ENCODE data around the gene HIVEP1. TPM values are rescaled to one million over a fixed set of nuclear protein-coding genes. Genes with fewer than 3 reads are reported as not detected.

Gene HIVEP1
- total and polyA plus RNA-seq, 4 donors: 2.7 to 27.2 (median 6.2) TPM

DNA sequence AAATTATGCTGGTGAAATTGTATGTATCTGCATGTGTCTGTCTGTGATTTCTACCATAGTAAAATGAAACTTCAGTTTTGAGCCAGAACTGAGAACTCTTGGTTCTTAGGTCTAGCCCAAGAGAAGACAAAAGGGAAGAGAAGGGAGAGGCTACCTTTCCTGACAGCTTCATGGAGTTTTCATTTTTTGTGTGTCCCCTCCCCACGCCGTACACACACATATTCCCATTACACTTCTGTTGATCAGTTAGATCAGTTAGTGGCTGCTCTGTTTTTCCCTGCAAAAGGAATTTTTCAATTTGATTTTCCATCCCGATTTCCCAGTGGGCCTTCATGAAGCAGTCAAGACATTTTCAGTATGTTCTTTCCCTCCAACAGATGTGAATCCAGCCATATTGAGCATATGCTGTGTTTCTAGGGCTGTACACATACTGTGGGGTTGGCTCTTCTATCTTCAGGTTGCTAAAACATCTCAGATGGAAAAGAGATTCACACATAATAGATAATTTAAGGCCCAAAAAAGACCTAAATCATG, 52.5 kb downstream of the HIVEP1 start (continued):
- TF ChIP-seq, protein P1, sequence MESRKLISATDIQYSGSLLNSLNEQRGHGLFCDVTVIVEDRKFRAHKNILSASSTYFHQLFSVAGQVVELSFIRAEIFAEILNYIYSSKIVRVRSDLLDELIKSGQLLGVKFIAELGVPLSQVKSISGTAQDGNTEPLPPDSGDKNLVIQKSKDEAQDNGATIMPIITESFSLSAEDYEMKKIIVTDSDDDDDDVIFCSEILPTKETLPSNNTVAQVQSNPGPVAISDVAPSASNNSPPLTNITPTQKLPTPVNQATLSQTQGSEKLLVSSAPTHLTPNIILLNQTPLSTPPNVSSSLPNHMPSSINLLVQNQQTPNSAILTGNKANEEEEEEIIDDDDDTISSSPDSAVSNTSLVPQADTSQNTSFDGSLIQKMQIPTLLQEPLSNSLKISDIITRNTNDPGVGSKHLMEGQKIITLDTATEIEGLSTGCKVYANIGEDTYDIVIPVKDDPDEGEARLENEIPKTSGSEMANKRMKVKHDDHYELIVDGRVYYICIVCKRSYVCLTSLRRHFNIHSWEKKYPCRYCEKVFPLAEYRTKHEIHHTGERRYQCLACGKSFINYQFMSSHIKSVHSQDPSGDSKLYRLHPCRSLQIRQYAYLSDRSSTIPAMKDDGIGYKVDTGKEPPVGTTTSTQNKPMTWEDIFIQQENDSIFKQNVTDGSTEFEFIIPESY (IDR thresholded peaks at IDR 0.05): no peak

DNA sequence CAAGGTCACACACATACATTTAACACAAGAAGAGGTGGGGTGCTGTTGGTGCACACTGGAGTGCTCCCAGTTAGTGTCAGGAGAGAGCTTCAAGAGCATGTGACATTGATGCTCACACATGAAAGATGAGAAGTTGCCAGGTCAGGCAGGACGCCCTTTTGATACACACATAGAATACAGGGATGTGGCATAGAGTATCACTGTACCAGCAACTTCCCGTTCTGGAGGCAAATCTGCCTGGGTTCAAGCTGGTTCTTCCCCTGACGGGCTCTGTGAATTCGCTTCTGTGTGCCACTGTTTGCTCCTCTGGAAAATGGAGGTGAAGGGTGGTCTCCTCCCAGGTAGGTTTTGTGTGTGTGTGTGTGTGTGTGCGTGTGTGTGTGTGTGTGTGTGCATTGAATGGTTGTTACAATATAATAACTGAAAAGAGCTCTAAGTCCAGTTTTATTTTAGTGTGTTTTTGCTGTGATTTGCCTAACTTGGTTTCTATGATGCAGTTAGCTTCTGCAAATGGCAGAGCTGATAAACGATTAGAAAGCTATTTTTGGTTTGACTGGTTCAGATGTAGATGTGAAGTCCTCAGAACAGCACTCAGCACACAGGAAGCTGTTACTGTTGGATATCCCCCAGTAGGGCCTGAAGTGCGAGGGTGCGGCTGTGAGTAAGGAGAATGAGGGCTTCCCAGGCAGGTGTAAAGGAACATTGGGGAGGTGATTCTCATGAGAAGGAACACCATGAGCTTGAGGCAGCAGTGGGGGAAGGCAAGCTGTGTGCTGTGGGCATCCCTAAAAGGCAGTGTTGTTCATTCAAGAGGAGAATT, 53.4 kb downstream of the HIVEP1 start:
- WGBS: 78% methylated on average over 8 of the region's 8 CpGs
- Histone ChIP-seq H3K4me3 (ENCODE audit: low read depth in 1 of 3, low read length in 3 of 3) (no peak overlapping the region), H3K4me1 (ENCODE audit: control insufficient read depth in 4 of 4, insufficient read depth in 4 of 4, low read length in 3 of 4) (peaks cover 0 to 2% (median under 1%) of the 10 kb centered on the region in 4 donors), H3K27me3 (ENCODE audit: control insufficient read depth in 4 of 4, insufficient read depth in 4 of 4, low read length in 3 of 4) (no peaks in the 10 kb centered on the region), H3K9me3 (ENCODE audit: control insufficient read depth in 4 of 4, low read length in 3 of 4) (no peaks in the 10 kb centered on the region), H3K27ac (ENCODE audit: low read depth in 1 of 2, low read length in 2 of 2) (no peak overlapping the region), H3K9ac (ENCODE audit: low read depth in 1 of 2, low read length in 2 of 2) (no peak overlapping the region), H3K36me3 (ENCODE audit: control insufficient read depth in 4 of 4, insufficient read depth in 3 of 4, low read depth in 1 of 4, low read length in 3 of 4) (no peaks in the 10 kb centered on the region)
- no peak for DNase-seq (ENCODE audit: low spot score)
- TF ChIP-seq NR2F2 (IDR thresholded peaks at IDR 0.05) (no peak), SP1 (IDR thresholded peaks at IDR 0.05) (no peak), EGR1 (IDR thresholded peaks at IDR 0.05; ENCODE audit: low read depth in 2 of 2) (no peak), FOXA2 (IDR thresholded peaks at IDR 0.05) (no peak), TAF1 (conservative IDR thresholded peaks at IDR 0.05) (no peak), YY1 (IDR thresholded peaks at IDR 0.05) (no peak), JUND (IDR thresholded peaks at IDR 0.05) (no peak), GABPA (IDR thresholded peaks at IDR 0.05 in 1 of 2, conservative IDR thresholded peaks at IDR 0.05 in 1 of 2) (no peak), HNF4G (IDR thresholded peaks at IDR 0.05) (no peak), FOXA1 (IDR thresholded peaks at IDR 0.05) (no peak), RAD21 (IDR thresholded peaks at IDR 0.05) (no peak), HNF4A (conservative IDR thresholded peaks at IDR 0.05) (no peak)
- TF ChIP-seq, protein P2, sequence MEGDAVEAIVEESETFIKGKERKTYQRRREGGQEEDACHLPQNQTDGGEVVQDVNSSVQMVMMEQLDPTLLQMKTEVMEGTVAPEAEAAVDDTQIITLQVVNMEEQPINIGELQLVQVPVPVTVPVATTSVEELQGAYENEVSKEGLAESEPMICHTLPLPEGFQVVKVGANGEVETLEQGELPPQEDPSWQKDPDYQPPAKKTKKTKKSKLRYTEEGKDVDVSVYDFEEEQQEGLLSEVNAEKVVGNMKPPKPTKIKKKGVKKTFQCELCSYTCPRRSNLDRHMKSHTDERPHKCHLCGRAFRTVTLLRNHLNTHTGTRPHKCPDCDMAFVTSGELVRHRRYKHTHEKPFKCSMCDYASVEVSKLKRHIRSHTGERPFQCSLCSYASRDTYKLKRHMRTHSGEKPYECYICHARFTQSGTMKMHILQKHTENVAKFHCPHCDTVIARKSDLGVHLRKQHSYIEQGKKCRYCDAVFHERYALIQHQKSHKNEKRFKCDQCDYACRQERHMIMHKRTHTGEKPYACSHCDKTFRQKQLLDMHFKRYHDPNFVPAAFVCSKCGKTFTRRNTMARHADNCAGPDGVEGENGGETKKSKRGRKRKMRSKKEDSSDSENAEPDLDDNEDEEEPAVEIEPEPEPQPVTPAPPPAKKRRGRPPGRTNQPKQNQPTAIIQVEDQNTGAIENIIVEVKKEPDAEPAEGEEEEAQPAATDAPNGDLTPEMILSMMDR (IDR thresholded peaks at IDR 0.05; ENCODE audit: low read depth, low read length, missing input control): no peak
- TF ChIP-seq, protein P3, sequence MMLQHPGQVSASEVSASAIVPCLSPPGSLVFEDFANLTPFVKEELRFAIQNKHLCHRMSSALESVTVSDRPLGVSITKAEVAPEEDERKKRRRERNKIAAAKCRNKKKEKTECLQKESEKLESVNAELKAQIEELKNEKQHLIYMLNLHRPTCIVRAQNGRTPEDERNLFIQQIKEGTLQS (IDR thresholded peaks at IDR 0.05): no peak
- TF ChIP-seq, protein P1 (IDR thresholded peaks at IDR 0.05): no peak
- TF ChIP-seq, protein P4, sequence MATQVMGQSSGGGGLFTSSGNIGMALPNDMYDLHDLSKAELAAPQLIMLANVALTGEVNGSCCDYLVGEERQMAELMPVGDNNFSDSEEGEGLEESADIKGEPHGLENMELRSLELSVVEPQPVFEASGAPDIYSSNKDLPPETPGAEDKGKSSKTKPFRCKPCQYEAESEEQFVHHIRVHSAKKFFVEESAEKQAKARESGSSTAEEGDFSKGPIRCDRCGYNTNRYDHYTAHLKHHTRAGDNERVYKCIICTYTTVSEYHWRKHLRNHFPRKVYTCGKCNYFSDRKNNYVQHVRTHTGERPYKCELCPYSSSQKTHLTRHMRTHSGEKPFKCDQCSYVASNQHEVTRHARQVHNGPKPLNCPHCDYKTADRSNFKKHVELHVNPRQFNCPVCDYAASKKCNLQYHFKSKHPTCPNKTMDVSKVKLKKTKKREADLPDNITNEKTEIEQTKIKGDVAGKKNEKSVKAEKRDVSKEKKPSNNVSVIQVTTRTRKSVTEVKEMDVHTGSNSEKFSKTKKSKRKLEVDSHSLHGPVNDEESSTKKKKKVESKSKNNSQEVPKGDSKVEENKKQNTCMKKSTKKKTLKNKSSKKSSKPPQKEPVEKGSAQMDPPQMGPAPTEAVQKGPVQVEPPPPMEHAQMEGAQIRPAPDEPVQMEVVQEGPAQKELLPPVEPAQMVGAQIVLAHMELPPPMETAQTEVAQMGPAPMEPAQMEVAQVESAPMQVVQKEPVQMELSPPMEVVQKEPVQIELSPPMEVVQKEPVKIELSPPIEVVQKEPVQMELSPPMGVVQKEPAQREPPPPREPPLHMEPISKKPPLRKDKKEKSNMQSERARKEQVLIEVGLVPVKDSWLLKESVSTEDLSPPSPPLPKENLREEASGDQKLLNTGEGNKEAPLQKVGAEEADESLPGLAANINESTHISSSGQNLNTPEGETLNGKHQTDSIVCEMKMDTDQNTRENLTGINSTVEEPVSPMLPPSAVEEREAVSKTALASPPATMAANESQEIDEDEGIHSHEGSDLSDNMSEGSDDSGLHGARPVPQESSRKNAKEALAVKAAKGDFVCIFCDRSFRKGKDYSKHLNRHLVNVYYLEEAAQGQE (IDR thresholded peaks at IDR 0.05): no peak
